IPS-15b (cell line): ENCODE data around the gene PTPRN2.

ENCODE experiments used
- H3K27me3 ChIP-seq: one replicate; pipeline ENCODE4 v1.6.1; 2013; ENCODE audit warnings: low read length; ENCODE audit not compliant: control insufficient read depth, insufficient read depth
- H3K36me3 ChIP-seq: one replicate; pipeline ENCODE4 v1.6.1; 2013; ENCODE audit warnings: low read length; ENCODE audit not compliant: control insufficient read depth, insufficient read depth
- H3K4me1 ChIP-seq: one replicate; pipeline ENCODE4 v1.6.1; 2013; ENCODE audit warnings: mild to moderate bottlenecking, low read length; ENCODE audit not compliant: control insufficient read depth, insufficient read depth
- H3K4me3 ChIP-seq: one replicate; pipeline ENCODE4 v1.5.1; 2013; ENCODE audit warnings: low read depth, low read length
- H3K9ac ChIP-seq: one replicate; pipeline ENCODE4 v1.6.1; 2013; ENCODE audit warnings: low read depth, mild to moderate bottlenecking, low read length
- H3K9me3 ChIP-seq: one replicate; pipeline ENCODE4 v1.6.1; 2013; ENCODE audit warnings: mild to moderate bottlenecking, low read length; ENCODE audit not compliant: control insufficient read depth, insufficient read depth

PTPRN2 gene

DNA sequence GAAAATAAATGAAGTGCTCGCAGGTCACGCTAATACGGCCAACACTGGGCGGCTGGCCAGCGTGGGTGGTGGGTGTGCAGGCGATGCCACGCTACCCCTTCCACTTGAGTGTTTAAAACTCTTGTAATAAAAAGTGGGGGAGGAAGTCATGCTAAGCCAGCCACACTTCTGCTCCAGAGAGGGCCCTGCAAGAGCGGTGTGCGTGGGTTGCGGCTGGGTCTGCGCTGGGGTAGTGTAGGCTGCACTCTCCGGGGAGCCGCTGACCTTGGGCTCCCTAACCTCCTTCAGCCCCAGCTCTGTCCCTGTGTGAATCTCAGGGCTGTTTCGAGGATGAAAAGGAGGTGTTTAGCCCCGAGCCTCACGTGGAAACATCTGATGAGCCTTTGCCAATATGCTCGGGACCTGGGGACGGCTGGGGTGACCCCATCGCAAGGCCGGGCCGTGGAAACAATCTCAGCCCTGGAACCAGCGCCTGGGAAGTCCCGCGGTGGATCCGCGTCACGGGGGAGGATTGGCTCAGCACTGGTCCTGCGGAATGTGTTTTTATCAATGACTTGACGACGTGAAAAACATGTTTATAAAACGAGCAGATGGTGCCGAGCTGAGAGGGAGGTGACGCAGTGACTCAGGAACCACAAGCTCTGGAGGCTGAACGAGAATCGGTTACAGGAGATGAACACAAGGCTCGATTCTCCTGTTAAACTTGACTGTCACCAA, 972.4 kb downstream of the PTPRN2 start:
- H3K36me3 ChIP-seq = no peaks in the 10 kb centered on the region
- H3K9ac ChIP-seq = no peak overlapping the region
- H3K9me3 ChIP-seq = no peaks in the 10 kb centered on the region
- H3K27me3 ChIP-seq = no peaks in the 10 kb centered on the region
- H3K4me3 ChIP-seq = no peak overlapping the region
- no peaks in the 10 kb centered on the region for H3K4me1 ChIP-seq

DNA sequence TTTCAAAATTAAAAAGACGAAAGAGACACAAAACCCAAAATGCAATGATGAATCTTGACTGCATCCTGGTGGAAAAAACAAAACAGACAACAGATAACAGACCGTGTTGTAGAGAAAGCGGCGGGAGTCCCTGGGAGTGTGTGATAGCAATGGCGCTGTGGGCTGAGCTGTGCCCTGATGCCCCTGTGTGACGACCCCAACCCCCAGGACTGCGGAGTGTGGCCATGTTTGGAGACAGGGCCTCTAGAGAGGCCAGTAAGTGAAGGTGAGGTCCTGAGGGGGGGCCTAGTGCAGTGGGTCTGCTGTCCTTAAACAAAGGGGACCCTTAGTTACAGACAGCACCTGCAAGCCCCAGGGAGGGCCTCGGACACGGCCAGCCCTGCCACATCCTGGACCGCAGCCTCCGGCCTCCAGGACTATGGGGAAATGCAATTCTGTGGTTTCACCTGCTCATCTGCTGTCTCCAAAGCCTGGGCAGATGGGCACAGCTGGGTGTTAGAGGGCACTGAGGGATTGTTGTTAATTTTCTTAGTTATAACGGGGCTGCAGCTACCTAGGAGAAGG, 973.1 kb downstream of the PTPRN2 start:
- Histone ChIP-seq H3K36me3 (no peaks in the 10 kb centered on the region), H3K9ac (no peak overlapping the region), H3K27me3 (no peaks in the 10 kb centered on the region), H3K9me3 (no peaks in the 10 kb centered on the region), H3K4me1 (no peaks in the 10 kb centered on the region), H3K4me3 (no peak overlapping the region)

DNA sequence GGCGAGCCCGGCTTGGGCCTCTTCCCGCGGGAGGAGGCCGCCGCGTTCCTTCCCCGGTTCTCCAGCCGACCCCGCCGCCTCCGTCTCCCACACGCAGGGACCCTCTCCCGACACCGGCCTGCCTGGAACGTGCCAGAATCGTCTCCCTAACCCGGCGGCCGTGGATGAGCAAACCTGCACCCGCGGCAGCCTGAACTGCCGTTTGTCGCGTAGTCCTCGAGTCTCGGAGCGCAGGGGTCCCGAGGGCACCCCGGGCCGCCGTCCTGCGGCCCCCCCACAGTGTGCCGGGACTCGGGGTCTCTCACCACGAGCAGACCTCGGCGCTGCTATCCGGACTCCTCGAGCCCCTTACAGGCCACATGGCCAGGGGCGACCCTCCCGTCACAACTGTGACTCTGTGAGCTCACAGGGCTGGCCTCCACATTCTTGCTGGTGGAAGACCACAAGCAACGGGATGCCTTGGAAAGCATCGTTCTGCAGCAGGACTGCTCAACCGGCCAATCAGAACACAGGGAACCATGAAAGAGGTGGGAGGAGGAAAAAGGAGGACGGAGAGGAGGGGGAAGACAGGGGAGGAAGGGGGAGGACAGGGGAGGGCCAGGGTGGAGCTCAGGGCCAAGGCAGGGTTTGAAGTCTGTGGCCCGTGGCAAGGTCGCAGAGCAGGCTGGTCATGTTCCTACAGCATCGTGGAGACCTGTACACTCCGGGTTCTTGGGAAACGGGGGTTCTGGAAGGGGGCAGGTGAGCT, 973.9 kb downstream of the PTPRN2 start:
- H3K27me3 ChIP-seq = no peaks in the 10 kb centered on the region
- no peaks in the 10 kb centered on the region for H3K4me1 ChIP-seq
- no peak overlapping the region for H3K4me3 ChIP-seq
- no peaks in the 10 kb centered on the region for H3K36me3 ChIP-seq
- no peak overlapping the region for H3K9ac ChIP-seq
- no peaks in the 10 kb centered on the region for H3K9me3 ChIP-seq

DNA sequence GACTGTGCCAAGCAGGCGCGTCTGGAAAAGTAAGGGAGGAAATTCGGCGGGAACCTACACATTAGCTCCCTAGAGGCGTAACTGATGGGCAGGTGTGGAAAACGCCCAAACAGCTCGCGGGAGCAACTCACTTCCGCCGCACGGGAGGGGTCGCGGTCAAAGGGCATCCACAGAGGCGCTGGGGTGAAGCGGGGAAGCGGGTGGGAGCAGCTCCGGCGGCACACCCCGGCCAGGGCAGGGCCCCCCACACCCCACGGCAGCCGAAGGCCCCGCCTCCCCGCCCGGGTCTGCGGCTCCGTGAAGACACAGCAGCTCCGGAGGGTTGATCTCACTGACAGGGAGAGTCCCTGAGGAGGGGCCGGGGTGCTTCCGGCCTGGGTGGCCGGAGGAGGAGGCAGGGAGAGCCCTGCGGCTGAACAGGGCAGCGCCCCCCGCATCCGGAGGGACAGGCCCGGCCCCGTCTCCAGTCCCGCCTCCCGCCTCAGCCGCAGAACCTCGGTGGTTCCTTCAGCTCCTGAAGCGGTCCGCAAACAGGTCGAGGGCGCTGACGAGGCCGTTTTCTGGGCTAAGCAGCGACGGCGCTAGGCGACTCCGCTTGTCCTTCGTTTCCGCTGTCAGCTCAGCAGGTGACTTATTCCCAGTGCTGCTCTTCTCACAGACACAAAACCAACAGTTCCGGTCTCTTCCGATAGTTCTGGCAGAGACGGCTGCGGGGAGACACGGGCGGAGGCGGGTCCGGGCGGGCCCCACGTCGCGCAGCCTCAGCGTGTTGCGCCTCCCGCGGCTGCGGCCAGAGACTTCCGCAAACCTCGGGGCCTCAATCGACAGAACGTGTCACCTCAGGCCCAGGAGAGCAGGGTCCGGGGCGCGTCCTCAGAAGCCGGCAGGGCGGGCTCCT, 974.7 kb downstream of the PTPRN2 start:
- H3K36me3 ChIP-seq = no peaks in the 10 kb centered on the region
- H3K4me3 ChIP-seq = no peak overlapping the region
- H3K9me3 ChIP-seq = no peaks in the 10 kb centered on the region
- no peaks in the 10 kb centered on the region for H3K27me3 ChIP-seq
- no peaks in the 10 kb centered on the region for H3K4me1 ChIP-seq
- H3K9ac ChIP-seq = no peak overlapping the region

DNA sequence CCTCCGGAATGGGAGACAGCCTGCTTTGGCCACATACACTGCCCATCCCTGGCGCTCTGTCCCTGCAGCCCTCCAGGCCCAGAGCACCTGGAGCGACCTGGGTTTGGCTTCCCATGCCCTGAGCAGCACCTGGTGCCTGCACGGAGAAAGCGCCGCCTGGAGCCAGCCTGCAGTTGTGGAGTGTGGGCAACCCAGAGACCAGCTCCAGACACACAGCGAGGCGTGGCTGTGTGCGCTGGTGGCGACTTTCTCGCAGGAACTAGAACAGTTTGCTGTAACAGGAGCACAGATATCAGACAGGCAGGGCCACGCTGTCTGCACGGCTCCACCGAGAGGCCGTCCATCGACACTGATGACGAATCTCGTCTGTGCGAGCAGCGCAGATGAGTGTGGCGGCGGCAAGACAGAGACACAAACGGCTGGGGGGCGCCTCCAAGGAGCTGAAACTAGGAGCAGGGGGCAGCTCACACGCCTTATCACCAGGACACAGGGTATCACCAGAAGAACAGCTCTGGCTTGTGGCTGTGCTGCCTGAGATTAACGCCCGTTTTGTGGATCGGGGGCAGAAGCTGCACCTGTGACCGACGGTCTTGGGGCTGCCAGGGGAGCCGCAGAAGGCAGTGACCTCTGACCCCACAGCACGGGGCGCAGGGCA, 975.5 kb downstream of the PTPRN2 start:
- no peaks in the 10 kb centered on the region for H3K36me3 ChIP-seq
- H3K4me3 ChIP-seq = no peak overlapping the region
- H3K9me3 ChIP-seq = no peaks in the 10 kb centered on the region
- no peaks in the 10 kb centered on the region for H3K4me1 ChIP-seq
- H3K27me3 ChIP-seq = no peaks in the 10 kb centered on the region
- H3K9ac ChIP-seq = no peak overlapping the region

DNA sequence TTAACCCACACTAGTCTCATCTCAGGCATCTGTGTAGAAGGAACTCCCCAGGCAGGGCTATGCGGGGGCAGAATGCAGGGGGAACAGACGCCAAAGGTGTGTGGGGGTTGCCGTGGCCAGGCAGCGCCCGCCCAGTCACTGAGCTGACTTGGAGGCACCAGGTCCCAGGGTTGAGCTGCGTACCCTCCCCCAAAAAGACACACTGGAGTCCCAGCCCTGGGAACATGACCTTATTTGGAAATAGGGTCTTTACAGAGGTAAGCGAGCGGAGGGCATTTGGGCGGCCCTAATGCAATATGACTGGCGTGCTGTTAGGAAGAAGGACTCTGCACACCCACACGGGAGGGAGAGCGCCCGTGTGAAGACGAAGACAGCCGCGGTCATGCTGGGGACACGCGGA, 976.3 kb downstream of the PTPRN2 start:
- Histone ChIP-seq H3K36me3 (no peaks in the 10 kb centered on the region), H3K9ac (no peak overlapping the region), H3K27me3 (no peaks in the 10 kb centered on the region), H3K4me3 (no peak overlapping the region), H3K4me1 (no peaks in the 10 kb centered on the region), H3K9me3 (no peaks in the 10 kb centered on the region)

DNA sequence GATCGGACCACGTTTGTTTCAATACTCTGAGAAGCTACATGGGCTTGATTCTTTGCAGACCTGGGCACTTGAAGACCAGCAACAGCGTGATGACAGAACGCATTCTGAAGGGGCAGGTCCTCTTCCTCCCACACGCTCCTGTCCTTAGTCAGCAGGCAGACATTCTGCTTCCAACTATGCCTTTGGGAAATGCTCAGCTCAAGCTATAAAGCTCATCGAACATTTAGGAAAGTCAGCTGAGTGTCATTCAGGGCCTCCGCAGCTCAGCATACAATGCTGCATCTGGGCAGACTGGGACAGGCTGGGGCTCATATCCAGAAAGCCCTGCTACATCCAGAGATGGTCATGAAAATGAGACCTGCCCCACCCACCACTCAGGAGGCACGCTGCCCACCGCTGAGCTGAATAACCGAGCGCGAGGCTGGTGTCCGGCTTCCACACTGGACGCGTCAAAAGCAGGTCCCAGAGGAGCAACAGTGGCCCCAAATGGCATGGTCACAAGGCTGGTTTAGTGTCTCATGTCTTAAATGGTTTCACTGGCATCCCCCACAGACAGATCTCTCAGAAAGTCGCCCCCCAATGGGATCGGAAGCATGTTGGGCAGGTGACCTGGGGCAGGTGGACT, 976.8 kb downstream of the PTPRN2 start:
- Histone ChIP-seq H3K9ac (no peak overlapping the region), H3K9me3 (no peaks in the 10 kb centered on the region), H3K4me1 (no peaks in the 10 kb centered on the region), H3K4me3 (no peak overlapping the region), H3K27me3 (no peaks in the 10 kb centered on the region), H3K36me3 (no peaks in the 10 kb centered on the region)

DNA sequence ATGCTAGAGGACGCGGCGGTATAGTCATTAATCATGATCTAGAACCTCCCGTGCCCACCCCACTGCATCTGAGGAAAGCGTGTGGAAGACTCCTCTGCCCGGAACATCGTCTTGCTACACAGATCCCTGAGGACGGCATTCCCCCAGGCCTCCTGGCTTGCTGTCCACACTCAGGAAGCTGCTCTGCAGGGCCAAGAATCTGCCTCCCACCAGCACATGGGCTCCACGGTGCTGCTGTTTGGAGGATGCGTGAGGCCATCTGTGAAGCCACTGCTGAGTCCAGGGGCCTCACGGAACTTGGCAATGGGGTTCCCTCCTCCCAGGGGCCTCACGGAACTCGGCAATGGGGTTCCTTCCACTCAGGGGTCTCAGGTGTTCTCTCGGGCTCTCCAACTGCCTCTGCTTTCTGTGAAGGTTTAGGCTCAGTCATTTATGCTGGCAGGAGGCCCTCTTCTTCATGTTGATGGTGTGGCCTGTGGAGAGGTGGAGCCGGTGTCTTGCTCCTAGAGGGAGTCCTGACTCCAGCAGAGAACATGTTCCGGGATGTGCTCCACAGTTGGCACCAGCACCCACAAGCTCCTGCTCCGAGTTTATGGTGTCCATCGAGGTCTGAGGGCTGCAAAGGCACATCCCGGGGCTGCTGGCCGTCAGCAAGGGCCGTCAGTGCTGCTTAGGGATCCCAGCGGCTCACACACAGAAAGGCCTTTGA, 977.5 kb downstream of the PTPRN2 start:
- Histone ChIP-seq H3K9ac (no peak overlapping the region), H3K27me3 (no peaks in the 10 kb centered on the region), H3K36me3 (no peaks in the 10 kb centered on the region), H3K4me1 (no peaks in the 10 kb centered on the region), H3K4me3 (no peak overlapping the region), H3K9me3 (no peaks in the 10 kb centered on the region)

DNA sequence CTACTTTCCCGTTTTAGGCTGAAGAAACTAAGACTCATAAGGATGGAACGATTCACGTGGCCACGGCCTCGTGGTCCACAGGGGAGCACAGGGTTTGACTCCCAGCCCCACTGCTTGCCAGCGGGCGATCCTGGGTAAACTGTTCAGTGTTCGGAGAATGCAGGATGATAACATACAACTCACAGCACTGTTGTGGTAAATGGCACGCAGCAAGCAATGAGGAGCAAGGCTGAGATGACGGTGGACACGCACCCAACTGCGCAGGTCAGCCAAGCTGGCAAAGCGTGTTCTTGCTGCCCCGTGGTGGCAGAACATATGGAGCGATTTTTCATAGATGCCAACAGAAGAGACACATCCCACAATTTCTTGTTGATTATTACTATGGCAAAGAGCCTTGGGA, 978.1 kb downstream of the PTPRN2 start:
- Histone ChIP-seq H3K4me1 (no peaks in the 10 kb centered on the region), H3K9ac (no peak overlapping the region), H3K9me3 (no peaks in the 10 kb centered on the region), H3K36me3 (no peaks in the 10 kb centered on the region), H3K4me3 (no peak overlapping the region), H3K27me3 (no peaks in the 10 kb centered on the region)

DNA sequence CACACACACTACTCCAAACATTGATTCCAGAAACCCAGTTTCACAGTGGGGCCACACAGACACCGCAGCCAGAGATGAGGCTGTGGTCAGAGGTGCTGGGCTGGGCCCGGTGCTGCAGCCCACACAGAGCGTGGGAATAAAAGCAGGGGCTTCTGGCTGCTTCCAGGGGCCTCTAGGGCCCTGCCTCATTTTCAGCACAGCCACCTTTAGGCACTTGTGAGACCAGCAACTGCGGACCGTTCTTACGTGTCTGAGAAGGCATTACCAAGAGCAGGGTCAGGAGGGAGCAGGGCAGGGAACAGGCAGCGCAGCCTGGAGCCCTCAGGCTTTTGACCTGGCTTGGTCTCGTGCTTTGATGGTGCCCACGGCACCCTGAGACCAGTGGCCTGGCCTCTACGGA, 980.4 kb downstream of the PTPRN2 start:
- no peaks in the 10 kb centered on the region for H3K36me3 ChIP-seq
- H3K4me1 ChIP-seq = no peaks in the 10 kb centered on the region
- no peak overlapping the region for H3K4me3 ChIP-seq
- no peaks in the 10 kb centered on the region for H3K9me3 ChIP-seq
- no peaks in the 10 kb centered on the region for H3K27me3 ChIP-seq
- H3K9ac ChIP-seq = no peak overlapping the region
